PC-9 (cell line): ENCODE measurements around the gene RYR2. TPM values are rescaled to one million over a fixed set of nuclear protein-coding genes. Genes with fewer than 3 reads are reported as not detected.

Source experiments
- BruUV-seq: library from RNA; stranded (reverse); fragments of 400-500 nt; replicated peaks from 2 replicates; lab custom pipeline; 2021; lab: Mats Ljungman, UMichigan
- CTCF ChIA-PET: fragments of 300-600 bp; sonication (Branson Sonifier 250); formaldehyde crosslinking; loops from one replicate; lab custom pipeline; 2022; ENCODE audit warnings: antibody characterized with exemption; lab: Charles Lee
- POLR2A ChIA-PET: fragments of 300-600 bp; sonication (Branson Sonifier 250); formaldehyde crosslinking; loops from one replicate; lab custom pipeline; 2022; ENCODE audit warnings: antibody characterized with exemption; ENCODE audit not compliant: unreplicated experiment; lab: Charles Lee
- DNase-seq, 2 experiments: peaks; one replicate each; pipeline versions ENCODE4 v3.0.0 to v3.0.0-alpha.2; 2015 to 2022; ENCODE audit warnings: mixed read lengths in 1 of 2
- H2AFZ ChIP-seq: fragments of 200-600 bp; sonication (generic); 2 replicates; pipeline ENCODE4 v1.8.1; 2017; ENCODE audit warnings: antibody characterized with exemption
- H3F3A ChIP-seq: fragments of 200-600 bp; sonication (generic); 2 replicates; pipeline ENCODE4 v1.8.1; 2017; ENCODE audit warnings: antibody characterized with exemption, mild to moderate bottlenecking, low read depth; ENCODE audit not compliant: insufficient read depth
- H3K27ac ChIP-seq: fragments of 200-600 bp; sonication (generic); 2 replicates; pipeline ENCODE4 v1.6.1; 2016; ENCODE audit warnings: mixed run types
- H3K27me3 ChIP-seq: fragments of 200-600 bp; sonication (generic); 2 replicates; pipeline ENCODE4 v1.6.1; 2016; ENCODE audit warnings: low read depth, mixed run types; ENCODE audit not compliant: insufficient read depth
- H3K36me3 ChIP-seq: fragments of 200-600 bp; sonication (generic); 2 replicates; pipeline ENCODE4 v1.6.1; 2016; ENCODE audit warnings: low read depth, mixed run types
- H3K4me1 ChIP-seq: fragments of 200-600 bp; sonication (generic); replicated peaks from 2 replicates; pipeline ENCODE4 v1.6.1; 2016; ENCODE audit warnings: mixed run types; ENCODE audit not compliant: insufficient read depth
- H3K4me2 ChIP-seq: fragments of 200-600 bp; sonication (generic); 2 replicates; pipeline ENCODE4 v1.6.1; 2017; ENCODE audit warnings: mixed run types
- H3K4me3 ChIP-seq: fragments of 200-600 bp; sonication (generic); 2 replicates; pipeline ENCODE4 v1.6.1; 2016; ENCODE audit warnings: mixed run types
- H3K79me2 ChIP-seq: fragments of 200-600 bp; sonication (generic); 2 replicates; pipeline ENCODE4 v1.6.1; 2017; ENCODE audit warnings: low read depth, mixed run types
- H3K9me2 ChIP-seq: fragments of 200-600 bp; sonication (generic); 2 replicates; pipeline ENCODE4 v1.8.1; 2017; ENCODE audit warnings: mild to moderate bottlenecking; ENCODE audit not compliant: insufficient read depth
- H3K9me3 ChIP-seq: fragments of 200-600 bp; sonication (generic); 2 replicates; pipeline ENCODE4 v1.8.1; 2016; ENCODE audit warnings: low read depth; ENCODE audit not compliant: insufficient read depth
- H4K20me1 ChIP-seq: fragments of 200-600 bp; sonication (generic); 2 replicates; pipeline ENCODE4 v1.8.1; 2017; ENCODE audit not compliant: insufficient read depth
- CTCF ChIP-seq: fragments of 200-600 bp; sonication (generic); conservative IDR thresholded peaks from 2 replicates; pipeline ENCODE4 v1.6.1; 2017; ENCODE audit warnings: mixed run types, antibody characterized with exemption, mild to moderate bottlenecking, moderate library complexity
- EZH2 ChIP-seq: fragments of 200-600 bp; sonication (generic); IDR thresholded peaks from 2 replicates; pipeline ENCODE4 v1.8.0; 2017; ENCODE audit warnings: antibody characterized with exemption, low read depth
- intact Hi-C: fragments of 100-400 bp; cut with micrococcal nuclease; formaldehyde crosslinking; loops from one replicate; pipeline ENCODE4 v1.10.0; 2022; ENCODE audit not compliant: unreplicated experiment
- total RNA-seq: library from RNA; stranded (reverse); gene quantifications from 2 replicates; pipeline ENCODE4 v1.2.3, GENCODE V29; 2021

Gene RYR2
- total RNA-seq, 1 experiment from 2014 or later, result not detected

- H3K79me2 ChIP-seq, result no peaks in the 10 kb centered on the region
- ChIA-PET CTCF (no interaction called here), POLR2A (no interaction called here)
- H3K4me3 ChIP-seq, result no peak overlapping the region
- H3K36me3 ChIP-seq, result no peaks in the 10 kb centered on the region
- H3F3A ChIP-seq, result no peaks in the 10 kb centered on the region
- peaks cover 11% of the 10 kb centered on the region; the same call in 1 of the 2 replicates for H3K27me3 ChIP-seq
- no peak overlapping the region for H3K4me2 ChIP-seq
- H4K20me1 ChIP-seq, result no peaks in the 10 kb centered on the region
- no peak overlapping the region for H2AFZ ChIP-seq
- no peaks in the 10 kb centered on the region for H3K9me2 ChIP-seq
- BruUV-seq, result no TSS peak
- no peak overlapping the region for H3K27ac ChIP-seq
- no peak for DNase-seq
- TF ChIP-seq CTCF (no peak), EZH2 (no peak)
- no peaks in the 10 kb centered on the region for H3K9me3 ChIP-seq
- intact Hi-C loops, result no loop called here
- H3K4me1 ChIP-seq, result no peaks in the 10 kb centered on the region
Observed at GRCh38 chr1:237261198-237261597, 219.2 kb downstream of the RYR2 start.

- intact Hi-C loops, result no loop called here
- H3K4me3 ChIP-seq, result no peak overlapping the region
- no peak overlapping the region for H2AFZ ChIP-seq
- H3K9me3 ChIP-seq, result no peaks in the 10 kb centered on the region
- H3K4me1 ChIP-seq, result no peaks in the 10 kb centered on the region
- H3K4me2 ChIP-seq, result no peak overlapping the region
- H3K27me3 ChIP-seq, result 0 out of 2 replicates have a peak, but pooled peaks cover 17% of the 10 kb centered on the region
- no peaks in the 10 kb centered on the region for H3F3A ChIP-seq
- no peaks in the 10 kb centered on the region for H3K9me2 ChIP-seq
- no peaks in the 10 kb centered on the region for H3K79me2 ChIP-seq
- ChIA-PET POLR2A (no interaction called here), CTCF (no interaction called here)
- H3K27ac ChIP-seq, result no peak overlapping the region
- BruUV-seq, result no TSS peak
- no peaks in the 10 kb centered on the region for H3K36me3 ChIP-seq
- H4K20me1 ChIP-seq, result no peaks in the 10 kb centered on the region
- TF ChIP-seq EZH2, result no peak
- TF ChIP-seq CTCF, result no peak
- DNase-seq, result no peak
Observed at GRCh38 chr1:237267743-237268142, 225.8 kb downstream of the RYR2 start.

GRCh38 chr1:237269938-237270337 is 228.0 kb downstream of the RYR2 start:
- POLR2A ChIA-PET, result no interaction called here
- H4K20me1 ChIP-seq, result no peaks in the 10 kb centered on the region
- H3F3A ChIP-seq, result no peaks in the 10 kb centered on the region
- H3K36me3 ChIP-seq, result no peaks in the 10 kb centered on the region
- no peak for DNase-seq
- no peaks in the 10 kb centered on the region for H3K79me2 ChIP-seq
- H3K27me3 ChIP-seq, result 0 out of 2 replicates have a peak, but pooled peaks cover 17% of the 10 kb centered on the region
- BruUV-seq, result no TSS peak
- H2AFZ ChIP-seq, result no peak overlapping the region
- TF ChIP-seq CTCF (no peak), EZH2 (no peak)
- no peaks in the 10 kb centered on the region for H3K9me3 ChIP-seq
- CTCF ChIA-PET, result no interaction called here
- H3K4me2 ChIP-seq, result no peak overlapping the region
- no peaks in the 10 kb centered on the region for H3K9me2 ChIP-seq
- intact Hi-C loops, result no loop called here
- H3K27ac ChIP-seq, result no peak overlapping the region
- H3K4me3 ChIP-seq, result no peak overlapping the region
- H3K4me1 ChIP-seq, result no peaks in the 10 kb centered on the region
